ENCODE results near the gene TTLL11. TPM values are rescaled to one million over a fixed set of nuclear protein-coding genes. Genes with fewer than 3 reads are reported as not detected.

The TTLL11 gene
- total RNA-seq, 1 experiment from 2014 or later, result 2.3 TPM

GRCh38 chr9:121962421-121962820 lies 130.7 kb downstream of the TTLL11 start:
- no peaks in the 10 kb centered on the region for H3K9me3 ChIP-seq (ENCODE audit: insufficient read depth, low read depth)
- peak overlapping the region; percentile 92; the same call in 1 of the 2 replicates for H3K27ac ChIP-seq
- no peaks in the 10 kb centered on the region for H3K27me3 ChIP-seq (ENCODE audit: insufficient read depth, low read depth)
- no peak for DNase-seq
- peaks cover 35% of the 10 kb centered on the region for H3K4me1 ChIP-seq (replicated peaks; ENCODE audit: insufficient read depth)
- no peak overlapping the region; the same call in 1 of the 2 replicates for H3K4me3 ChIP-seq
- intact Hi-C loops (cut with micrococcal nuclease; ENCODE audit: unreplicated experiment), result no loop called here
- no peak overlapping the region for H2AFZ ChIP-seq
- H4K20me1 ChIP-seq (ENCODE audit: insufficient read depth), result no peaks in the 10 kb centered on the region
- ChIA-PET CTCF (no interaction called here), POLR2A (ENCODE audit: unreplicated experiment) (no interaction called here)
- no peaks in the 10 kb centered on the region for H3K36me3 ChIP-seq (ENCODE audit: low read depth)
- no TSS peak for BruUV-seq (replicated peaks)
- peaks cover 21% of the 10 kb centered on the region; the same call in 1 of the 2 replicates for H3F3A ChIP-seq (ENCODE audit: insufficient read depth, low read depth)
- H3K4me2 ChIP-seq, result peak overlapping the region; percentile 77
- H3K9me2 ChIP-seq (ENCODE audit: insufficient read depth), result no peaks in the 10 kb centered on the region
- TF ChIP-seq EZH2 (IDR thresholded peaks at IDR 0.05; ENCODE audit: low read depth) (no peak), CTCF (conservative IDR thresholded peaks at IDR 0.05) (no peak)
- H3K79me2 ChIP-seq (ENCODE audit: low read depth), result no peaks in the 10 kb centered on the region

GRCh38 chr9:121960665-121961064 lies 132.4 kb downstream of the TTLL11 start:
- no peaks in the 10 kb centered on the region for H3K36me3 ChIP-seq (ENCODE audit: low read depth)
- no peaks in the 10 kb centered on the region for H4K20me1 ChIP-seq (ENCODE audit: insufficient read depth)
- no peaks in the 10 kb centered on the region for H3K79me2 ChIP-seq (ENCODE audit: low read depth)
- H3K4me1 ChIP-seq (replicated peaks; ENCODE audit: insufficient read depth), result peaks cover 35% of the 10 kb centered on the region
- H3K4me2 ChIP-seq, result no peak overlapping the region
- no peaks in the 10 kb centered on the region for H3K9me2 ChIP-seq (ENCODE audit: insufficient read depth)
- no peak overlapping the region for H2AFZ ChIP-seq
- H3K27ac ChIP-seq, result no peak overlapping the region
- intact Hi-C loops (cut with micrococcal nuclease; ENCODE audit: unreplicated experiment), result no loop called here
- POLR2A ChIA-PET (ENCODE audit: unreplicated experiment), result no interaction called here
- no peaks in the 10 kb centered on the region for H3K27me3 ChIP-seq (ENCODE audit: insufficient read depth, low read depth)
- TF ChIP-seq EZH2 (IDR thresholded peaks at IDR 0.05; ENCODE audit: low read depth) (no peak), CTCF (conservative IDR thresholded peaks at IDR 0.05) (no peak)
- peaks cover 21% of the 10 kb centered on the region; the same call in 1 of the 2 replicates for H3F3A ChIP-seq (ENCODE audit: insufficient read depth, low read depth)
- no TSS peak for BruUV-seq (replicated peaks)
- CTCF ChIA-PET, result no interaction called here
- DNase-seq, result no peak
- H3K9me3 ChIP-seq (ENCODE audit: insufficient read depth, low read depth), result no peaks in the 10 kb centered on the region
- H3K4me3 ChIP-seq, result no peak overlapping the region

- no peaks in the 10 kb centered on the region for H3K9me2 ChIP-seq (ENCODE audit: insufficient read depth)
- no peaks in the 10 kb centered on the region for H3K27me3 ChIP-seq (ENCODE audit: insufficient read depth, low read depth)
- no peak overlapping the region for H3K4me3 ChIP-seq
- no peaks in the 10 kb centered on the region for H3K36me3 ChIP-seq (ENCODE audit: low read depth)
- no peak overlapping the region for H2AFZ ChIP-seq
- TF ChIP-seq CTCF (conservative IDR thresholded peaks at IDR 0.05) (no peak), EZH2 (IDR thresholded peaks at IDR 0.05; ENCODE audit: low read depth) (no peak)
- no peak overlapping the region for H3K4me2 ChIP-seq
- BruUV-seq (replicated peaks), result no TSS peak
- H3F3A ChIP-seq (ENCODE audit: insufficient read depth, low read depth), result peaks cover 6% of the 10 kb centered on the region; the same call in 1 of the 2 replicates
- CTCF ChIA-PET, result interaction anchor here (0.6 kb wide), 1 partner anchor 465 kb away, joined by 9 read pairs; no protein-coding TSS in a partner anchor
- POLR2A ChIA-PET (ENCODE audit: unreplicated experiment), result no interaction called here
- H3K4me1 ChIP-seq (replicated peaks; ENCODE audit: insufficient read depth), result peaks cover 24% of the 10 kb centered on the region
- H4K20me1 ChIP-seq (ENCODE audit: insufficient read depth), result no peaks in the 10 kb centered on the region
- H3K79me2 ChIP-seq (ENCODE audit: low read depth), result no peaks in the 10 kb centered on the region
- no peaks in the 10 kb centered on the region for H3K9me3 ChIP-seq (ENCODE audit: insufficient read depth, low read depth)
- intact Hi-C loops (cut with micrococcal nuclease; ENCODE audit: unreplicated experiment), result no loop called here
- no peak overlapping the region for H3K27ac ChIP-seq
- DNase-seq, result no peak
These were observed 134.6 kb downstream of the TTLL11 start for GRCh38 chr9:121958530-121958929.

Measured in PC-9 (cell line).